HG03045 (cell line): ENCODE results near the gene BCL2L15.

Experiments
- ATAC-seq: cut with Tn5 transposase; IDR thresholded peaks from one replicate; pipeline ENCODE4 v1.9.1; 2021; ENCODE audit warnings: mild to moderate bottlenecking, moderate library complexity; ENCODE audit not compliant: unreplicated experiment

Gene BCL2L15

GRCh38 chr1:113834716-113835115 is 52.7 kb downstream of the BCL2L15 start:
- no peak for ATAC-seq
